GM12891 (cell line): ENCODE results near the gene KCNQ2.

Experiments
- PAX5 ChIP-seq: IDR thresholded peaks from 2 replicates; pipeline ENCODE4 v1.6.1; 2011; ENCODE audit warnings: low read length, moderate library complexity, mild to moderate bottlenecking; ENCODE audit not compliant: insufficient read depth, severe bottlenecking
- POLR2A ChIP-seq: IDR thresholded peaks from 2 replicates; pipeline ENCODE4 v1.6.1; 2011; ENCODE audit warnings: low read depth, low read length, control low read depth
- POLR2AphosphoS5 ChIP-seq: IDR thresholded peaks from 2 replicates; pipeline ENCODE4 v1.6.1; 2011; ENCODE audit warnings: low read depth, low read length, control low read depth
- POU2F2 ChIP-seq: IDR thresholded peaks from 2 replicates; pipeline ENCODE4 v1.6.1; 2011; ENCODE audit warnings: low read depth, mild to moderate bottlenecking, control low read depth, low read length, moderate library complexity
- SPI1 ChIP-seq: IDR thresholded peaks from 2 replicates; pipeline ENCODE4 v1.6.1; 2011; ENCODE audit warnings: low read depth, low read length, control low read depth
- TAF1 ChIP-seq: IDR thresholded peaks from 2 replicates; pipeline ENCODE4 v1.6.1; 2011; ENCODE audit warnings: low read depth, low read length, control low read depth

DNA sequence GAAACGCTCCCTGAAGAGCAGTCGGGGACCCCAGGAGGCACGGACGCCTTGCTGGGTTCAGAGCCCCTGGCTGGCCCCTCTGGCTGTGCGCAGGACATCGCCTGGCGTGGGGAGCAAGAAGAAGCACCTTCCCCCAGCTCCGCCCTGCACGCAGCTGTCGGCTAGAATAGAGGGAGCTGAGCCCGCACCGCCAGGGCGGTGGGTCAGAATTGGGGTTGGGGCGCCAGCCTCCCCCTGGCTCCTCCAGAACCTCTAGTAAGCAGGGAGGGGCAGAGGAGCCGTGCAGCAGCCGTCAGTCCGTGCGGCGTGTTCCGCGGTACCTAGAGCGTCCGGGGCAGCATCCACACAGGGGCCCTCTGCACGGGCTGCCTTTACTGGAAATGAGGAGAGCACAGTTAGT is 53.2 kb downstream of the KCNQ2 start:
- no peak for TF ChIP-seq POLR2A
- TF ChIP-seq POLR2AphosphoS5: no peak
- no peak for TF ChIP-seq TAF1
- TF ChIP-seq SPI1: no peak
- TF ChIP-seq POU2F2: no peak
- TF ChIP-seq PAX5: no peak
